ENCODE data around the gene LACRT. TPM values are rescaled to one million over a fixed set of nuclear protein-coding genes. Genes with fewer than 3 reads are reported as not detected.

The LACRT gene
- total and polyA plus RNA-seq, 9 donors = not detected

- no peaks in the 10 kb centered on the region for H3K27me3 ChIP-seq
- intact Hi-C loops (cut with DNase I) = no loop called here
- H3K27ac ChIP-seq = no peak overlapping the region
- no peak overlapping the region for H3K4me3 ChIP-seq
- no peaks in the 10 kb centered on the region for H3K9me3 ChIP-seq
- WGBS, 3 donors = 52 to 69% (median 55%) methylated on average over 2 of the region's 2 CpGs
- no peaks in the 10 kb centered on the region for H3K36me3 ChIP-seq
- no peaks in the 10 kb centered on the region for H3K4me1 ChIP-seq (ENCODE audit: insufficient read depth)
- no peak for DNase-seq
- TF ChIP-seq CTCF (IDR thresholded peaks at IDR 0.05) (no peak), EP300 (IDR thresholded peaks at IDR 0.05) (no peak), POLR2A (IDR thresholded peaks at IDR 0.05) (no peak)
These were observed 20.2 kb upstream of the LACRT start for GRCh38 chr12:54654926-54655325.

GRCh38 chr12:54653025-54653424, 18.3 kb upstream of the LACRT start:
- no peak overlapping the region for H3K4me3 ChIP-seq
- no peaks in the 10 kb centered on the region for H3K36me3 ChIP-seq
- no peaks in the 10 kb centered on the region for H3K27me3 ChIP-seq
- 81 to 83% (median 82%) methylated on average over 9 of the region's 9 CpGs for whole genome bisulfite sequencing, 3 donors
- TF ChIP-seq EP300 (IDR thresholded peaks at IDR 0.05) = no peak
- TF ChIP-seq POLR2A (IDR thresholded peaks at IDR 0.05) = no peak
- TF ChIP-seq CTCF (IDR thresholded peaks at IDR 0.05) = no peak
- no peaks in the 10 kb centered on the region for H3K9me3 ChIP-seq
- intact Hi-C loops (cut with DNase I) = no loop called here
- no peak overlapping the region for H3K27ac ChIP-seq
- no peak for DNase-seq
- H3K4me1 ChIP-seq (ENCODE audit: insufficient read depth) = no peaks in the 10 kb centered on the region

- 69 to 75% (median 72%) methylated on average over 5 of the region's 5 CpGs for WGBS, 3 donors
- no peak for TF ChIP-seq EP300 (IDR thresholded peaks at IDR 0.05)
- Histone ChIP-seq H3K27me3 (no peaks in the 10 kb centered on the region), H3K36me3 (no peaks in the 10 kb centered on the region), H3K4me1 (ENCODE audit: insufficient read depth) (no peaks in the 10 kb centered on the region), H3K9me3 (no peaks in the 10 kb centered on the region), H3K4me3 (no peak overlapping the region), H3K27ac (no peak overlapping the region)
- no peak for DNase-seq
- intact Hi-C loops (cut with DNase I) = no loop called here
These were observed 16.2 kb upstream of the LACRT start for GRCh38 chr12:54650889-54651288.

- intact Hi-C loops (cut with DNase I) = no loop called here
- H3K27ac ChIP-seq = no peak overlapping the region
- DNase-seq = no peak
- H3K4me3 ChIP-seq = no peak overlapping the region
- H3K4me1 ChIP-seq (ENCODE audit: insufficient read depth) = no peaks in the 10 kb centered on the region
- TF ChIP-seq POLR2A (IDR thresholded peaks at IDR 0.05) (no peak), CTCF (IDR thresholded peaks at IDR 0.05) (no peak), EP300 (IDR thresholded peaks at IDR 0.05) (no peak)
- H3K9me3 ChIP-seq = no peaks in the 10 kb centered on the region
- no peaks in the 10 kb centered on the region for H3K27me3 ChIP-seq
- 33 to 45% (median 36%) methylated on average over 4 of the region's 4 CpGs for WGBS, 3 donors
- H3K36me3 ChIP-seq = no peaks in the 10 kb centered on the region
These were observed 15.7 kb upstream of the LACRT start for GRCh38 chr12:54650409-54650808.

GRCh38 chr12:54649825-54650224, 15.1 kb upstream of the LACRT start:
- Histone ChIP-seq H3K36me3 (no peaks in the 10 kb centered on the region), H3K27me3 (no peaks in the 10 kb centered on the region), H3K27ac (no peak overlapping the region), H3K4me1 (ENCODE audit: insufficient read depth) (no peaks in the 10 kb centered on the region), H3K9me3 (no peaks in the 10 kb centered on the region), H3K4me3 (no peak overlapping the region)
- TF ChIP-seq POLR2A (IDR thresholded peaks at IDR 0.05) (no peak), EP300 (IDR thresholded peaks at IDR 0.05) (no peak), CTCF (IDR thresholded peaks at IDR 0.05) (no peak)
- 31 to 50% (median 36%) methylated on average over 1 of the region's 1 CpG for whole genome bisulfite sequencing, 3 donors
- no peak for DNase-seq
- intact Hi-C loops (cut with DNase I) = no loop called here
